ENCODE data around the gene KRT17. TPM values are rescaled to one million over a fixed set of nuclear protein-coding genes. Genes with fewer than 3 reads are reported as not detected.

The KRT17 gene
- total RNA-seq, 2 experiments from 2014 or later = not detected

GRCh38 chr17:41602524-41602923 is 21.9 kb downstream of the KRT17 start:
- TF ChIP-seq, protein P1, sequence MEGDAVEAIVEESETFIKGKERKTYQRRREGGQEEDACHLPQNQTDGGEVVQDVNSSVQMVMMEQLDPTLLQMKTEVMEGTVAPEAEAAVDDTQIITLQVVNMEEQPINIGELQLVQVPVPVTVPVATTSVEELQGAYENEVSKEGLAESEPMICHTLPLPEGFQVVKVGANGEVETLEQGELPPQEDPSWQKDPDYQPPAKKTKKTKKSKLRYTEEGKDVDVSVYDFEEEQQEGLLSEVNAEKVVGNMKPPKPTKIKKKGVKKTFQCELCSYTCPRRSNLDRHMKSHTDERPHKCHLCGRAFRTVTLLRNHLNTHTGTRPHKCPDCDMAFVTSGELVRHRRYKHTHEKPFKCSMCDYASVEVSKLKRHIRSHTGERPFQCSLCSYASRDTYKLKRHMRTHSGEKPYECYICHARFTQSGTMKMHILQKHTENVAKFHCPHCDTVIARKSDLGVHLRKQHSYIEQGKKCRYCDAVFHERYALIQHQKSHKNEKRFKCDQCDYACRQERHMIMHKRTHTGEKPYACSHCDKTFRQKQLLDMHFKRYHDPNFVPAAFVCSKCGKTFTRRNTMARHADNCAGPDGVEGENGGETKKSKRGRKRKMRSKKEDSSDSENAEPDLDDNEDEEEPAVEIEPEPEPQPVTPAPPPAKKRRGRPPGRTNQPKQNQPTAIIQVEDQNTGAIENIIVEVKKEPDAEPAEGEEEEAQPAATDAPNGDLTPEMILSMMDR (IDR thresholded peaks at IDR 0.05) = no peak
- ChIA-PET POLR2A (no interaction called here), CTCF (interaction anchor here (0.9 to 1.6 kb wide), 3 partner anchors 46 to 186 kb away, joined by 3 to 4 read pairs (median 3); no protein-coding TSS in a partner anchor)
- H3K9me3 Mint-ChIP-seq = peaks cover 14% of the 10 kb centered on the region
- peaks cover 10% of the 10 kb centered on the region for H3K27me3 Mint-ChIP-seq
- DNase-seq (no peak), ATAC-seq (no peak)
- no peaks in the 10 kb centered on the region for H3K4me1 Mint-ChIP-seq (ENCODE audit: low read depth)
- no peak overlapping the region for H3K4me3 Mint-ChIP-seq
- H3K36me3 Mint-ChIP-seq (ENCODE audit: low read depth) = peaks cover 8% of the 10 kb centered on the region
- intact Hi-C loops (cut with micrococcal nuclease) = no loop called here
- H3K27ac Mint-ChIP-seq = no peak overlapping the region

- Mint-ChIP-seq H3K4me1 (ENCODE audit: low read depth) (no peaks in the 10 kb centered on the region), H3K4me3 (no peak overlapping the region), H3K9me3 (no peaks in the 10 kb centered on the region), H3K27ac (no peak overlapping the region), H3K27me3 (no peaks in the 10 kb centered on the region), H3K36me3 (ENCODE audit: low read depth) (no peaks in the 10 kb centered on the region)
- DNase-seq (no peak), ATAC-seq (no peak)
- ChIA-PET CTCF (interaction anchor here (1.5 kb wide), 1 partner anchor 51 kb away, joined by 4 read pairs; no protein-coding TSS in a partner anchor), POLR2A (interaction anchor here (0.6 kb wide), 1 partner anchor 22 kb away, joined by 4 read pairs; no protein-coding TSS in a partner anchor)
- TF ChIP-seq, protein P1 (IDR thresholded peaks at IDR 0.05) = no peak
- intact Hi-C loops (cut with micrococcal nuclease) = no loop called here
Measured at GRCh38 chr17:41600318-41600717, 24.1 kb downstream of the KRT17 start.

- ChIA-PET CTCF (no interaction called here), POLR2A (interaction anchor here (0.6 kb wide), 1 partner anchor 22 kb away, joined by 4 read pairs; no protein-coding TSS in a partner anchor)
- intact Hi-C loops (cut with micrococcal nuclease) = no loop called here
- Mint-ChIP-seq H3K4me3 (no peak overlapping the region), H3K36me3 (ENCODE audit: low read depth) (no peaks in the 10 kb centered on the region), H3K4me1 (ENCODE audit: low read depth) (no peaks in the 10 kb centered on the region), H3K27me3 (peaks cover 2% of the 10 kb centered on the region), H3K27ac (no peak overlapping the region), H3K9me3 (no peaks in the 10 kb centered on the region)
- ATAC-seq (no peak), DNase-seq (no peak)
- TF ChIP-seq, protein P1 (IDR thresholded peaks at IDR 0.05) = no peak
Measured at GRCh38 chr17:41599680-41600079, 24.7 kb downstream of the KRT17 start.

DNA sequence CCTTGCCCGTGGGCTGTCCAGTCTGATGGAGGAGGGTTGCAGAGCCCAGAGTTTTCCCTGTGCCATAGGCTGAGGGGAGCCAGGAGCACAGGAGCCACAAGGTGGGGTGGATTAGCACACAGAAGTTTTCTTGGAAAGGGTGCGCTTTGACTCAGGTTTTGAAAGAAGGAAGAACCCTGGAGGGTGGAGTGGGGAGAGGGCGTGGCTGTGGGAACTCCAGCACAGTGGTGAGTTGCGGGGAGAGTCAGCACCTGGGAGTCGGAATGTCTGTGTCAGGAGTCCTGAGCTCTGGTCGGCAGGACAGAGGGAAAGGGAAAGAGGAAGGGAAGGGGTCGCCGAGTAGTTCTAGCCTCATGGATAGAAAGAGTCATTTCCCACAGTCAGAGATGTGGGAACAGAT is 28.8 kb downstream of the KRT17 start:
- TF ChIP-seq, protein P1 (IDR thresholded peaks at IDR 0.05) = no peak
- Mint-ChIP-seq H3K27me3 (peaks cover 8% of the 10 kb centered on the region), H3K27ac (no peak overlapping the region), H3K4me3 (no peak overlapping the region), H3K36me3 (ENCODE audit: low read depth) (no peaks in the 10 kb centered on the region), H3K4me1 (ENCODE audit: low read depth) (no peaks in the 10 kb centered on the region), H3K9me3 (no peaks in the 10 kb centered on the region)
- ChIA-PET CTCF (interaction anchor here (2.1 kb wide), 1 partner anchor 47 kb away, joined by 8 read pairs; no protein-coding TSS in a partner anchor), POLR2A (no interaction called here)
- intact Hi-C loops (cut with micrococcal nuclease) = no loop called here
- ATAC-seq = no peak
- no peak for DNase-seq

GRCh38 chr17:41594363-41594915 is 29.9 kb downstream of the KRT17 start:
- ChIA-PET CTCF (interaction anchor here (1.2 to 2.3 kb wide), 3 partner anchors 45 to 69 kb away, joined by 3 to 12 read pairs (median 7); no protein-coding TSS in a partner anchor), POLR2A (no interaction called here)
- ATAC-seq (no peak), DNase-seq (no peak)
- TF ChIP-seq, protein P1 (IDR thresholded peaks at IDR 0.05) = no peak
- Mint-ChIP-seq H3K4me1 (ENCODE audit: low read depth) (no peaks in the 10 kb centered on the region), H3K9me3 (no peaks in the 10 kb centered on the region), H3K27ac (no peak overlapping the region), H3K36me3 (ENCODE audit: low read depth) (no peaks in the 10 kb centered on the region), H3K4me3 (no peak overlapping the region), H3K27me3 (peaks cover 11% of the 10 kb centered on the region)
- intact Hi-C loops (cut with micrococcal nuclease) = no loop called here
